CD4-positive, alpha-beta T cell treated with Interleukin-15 for 1 hour (primary cell): ENCODE data around the gene COX19.
"Not testable (repeated sequence)": the region's sequence is repeated elsewhere in the genome, so short reads cannot be mapped to it uniquely, and the experiment has no call there.

ENCODE experiments used
- DNase-seq: peaks from one replicate; pipeline ENCODE4 v3.0.0-alpha.2; 2020

Gene COX19

DNA sequence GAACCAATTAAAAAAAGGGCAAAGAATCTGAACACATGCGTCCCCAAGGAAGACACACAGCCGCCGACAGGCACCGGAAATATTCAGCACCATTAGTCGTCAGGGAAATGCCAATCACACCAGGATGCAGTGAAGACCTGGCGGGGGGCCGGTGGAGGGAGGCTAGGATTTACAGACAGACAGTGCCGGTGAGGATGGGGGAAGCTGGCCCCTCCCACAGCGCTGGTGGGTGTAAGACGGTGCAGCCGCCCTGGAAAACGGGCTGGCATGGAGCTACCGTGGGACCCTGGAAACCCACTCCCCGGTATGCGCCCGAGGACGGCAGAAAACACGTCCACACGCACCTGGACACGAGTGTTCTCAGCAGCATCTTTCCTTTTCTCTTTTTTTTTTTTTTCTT, 16.1 kb downstream of the COX19 start:
- no peak for DNase-seq

DNA sequence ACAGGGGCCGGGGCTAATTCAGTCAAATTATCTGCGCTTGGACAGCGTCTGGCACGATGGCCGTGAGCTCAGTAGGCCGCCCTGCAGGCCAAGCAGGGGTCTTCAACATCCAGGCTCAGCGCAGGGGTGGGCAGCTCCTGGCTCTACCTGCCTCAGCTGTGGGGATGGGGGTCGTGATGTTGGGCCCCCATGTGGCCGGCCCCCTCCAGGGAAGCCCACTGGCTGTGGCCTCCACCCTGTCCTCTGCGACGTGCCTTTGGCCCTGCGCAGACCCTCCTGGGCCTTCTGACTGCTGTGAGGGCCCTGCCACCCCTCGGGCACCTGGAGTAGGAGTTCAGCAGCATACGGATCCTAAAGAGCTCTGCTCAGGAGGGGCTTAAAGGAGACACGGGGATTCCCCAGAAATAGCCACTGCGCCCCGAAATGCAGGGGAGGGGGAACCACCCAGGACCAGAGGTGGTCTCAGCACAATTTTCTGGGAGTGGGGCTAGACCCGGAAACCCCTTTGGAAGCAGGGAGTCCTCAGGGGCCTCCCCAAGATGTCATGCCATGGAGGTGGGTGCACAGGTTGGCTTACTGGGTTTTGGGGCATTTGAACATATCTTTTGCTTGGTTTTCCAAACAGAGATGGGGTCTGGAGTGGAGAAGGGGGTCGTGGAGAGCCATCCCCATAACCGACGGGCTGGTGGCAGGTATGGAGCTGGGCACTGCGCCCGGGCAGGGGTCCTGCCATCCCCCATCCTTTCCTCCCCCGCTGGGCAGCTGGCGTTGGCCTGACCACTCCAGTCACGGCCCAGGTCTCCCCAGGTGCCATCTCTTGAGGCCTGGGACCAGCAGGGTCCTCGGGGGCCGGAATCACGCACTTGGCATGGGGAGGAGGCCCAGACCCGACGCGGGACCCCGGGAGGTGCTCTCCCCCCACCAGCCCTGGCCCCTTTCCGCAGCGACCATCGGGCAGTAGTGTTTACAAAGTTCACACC, 16.8 kb downstream of the COX19 start:
- DNase-seq = no peak

DNA sequence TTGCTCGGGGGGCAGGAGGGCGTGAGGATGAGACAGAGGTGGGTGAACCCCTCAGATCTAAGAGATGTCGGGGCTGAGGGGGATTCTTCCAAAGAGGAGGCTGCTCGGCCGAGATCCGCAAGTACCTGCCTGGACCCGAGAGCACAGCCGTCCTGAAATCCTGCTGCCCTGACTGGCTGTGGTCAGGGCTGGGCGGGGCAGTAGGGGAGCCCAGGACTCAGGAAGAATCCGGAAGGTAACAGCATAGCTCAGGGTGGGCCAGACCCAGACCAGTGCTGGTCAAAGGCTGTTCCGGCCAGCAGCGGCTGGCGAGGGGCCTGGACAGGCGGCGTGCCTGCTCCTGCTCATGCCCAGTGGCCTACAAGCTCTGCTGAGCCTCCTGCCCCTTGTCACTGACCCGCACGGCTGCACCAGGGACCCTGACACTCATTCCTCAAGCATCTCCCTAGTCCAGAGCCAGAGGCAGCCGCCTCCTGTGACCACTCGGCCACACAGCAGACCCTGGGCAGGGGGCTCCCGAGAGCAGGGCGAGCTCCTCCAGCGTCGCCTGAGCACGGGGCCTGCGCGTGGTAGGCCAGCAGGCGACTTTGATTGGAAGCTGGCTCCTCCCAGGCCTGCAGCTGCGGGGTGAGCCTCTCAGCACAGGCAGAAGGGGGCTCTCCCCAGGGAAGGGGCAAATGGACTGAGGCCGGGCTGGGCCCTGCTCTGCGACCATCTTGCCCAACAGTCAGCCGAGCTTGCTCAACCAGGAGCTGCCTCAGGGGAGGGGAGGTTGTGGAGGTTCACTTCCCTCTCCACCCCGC, 17.7 kb downstream of the COX19 start:
- peak; percentile 60 for DNase-seq

DNA sequence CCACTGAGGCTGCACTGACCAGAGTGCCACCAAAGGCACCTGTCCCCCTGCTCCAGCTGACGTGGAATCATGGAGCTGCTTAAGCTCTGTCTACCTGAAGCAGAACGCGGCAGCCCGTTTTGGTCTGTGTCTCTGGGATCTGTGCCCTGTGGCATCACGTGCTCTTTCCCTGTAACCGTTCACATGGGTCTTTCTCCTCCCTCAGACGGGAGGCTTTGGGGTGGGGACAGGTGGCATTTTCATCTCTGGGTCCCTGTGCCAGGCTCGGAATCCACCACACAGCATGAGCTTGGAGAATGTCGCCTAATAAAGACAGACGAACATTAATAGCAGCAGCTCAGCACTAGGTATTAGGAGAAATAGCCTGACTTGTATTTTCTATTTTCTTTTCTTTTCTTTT, 19.3 kb downstream of the COX19 start:
- no peak for DNase-seq

DNA sequence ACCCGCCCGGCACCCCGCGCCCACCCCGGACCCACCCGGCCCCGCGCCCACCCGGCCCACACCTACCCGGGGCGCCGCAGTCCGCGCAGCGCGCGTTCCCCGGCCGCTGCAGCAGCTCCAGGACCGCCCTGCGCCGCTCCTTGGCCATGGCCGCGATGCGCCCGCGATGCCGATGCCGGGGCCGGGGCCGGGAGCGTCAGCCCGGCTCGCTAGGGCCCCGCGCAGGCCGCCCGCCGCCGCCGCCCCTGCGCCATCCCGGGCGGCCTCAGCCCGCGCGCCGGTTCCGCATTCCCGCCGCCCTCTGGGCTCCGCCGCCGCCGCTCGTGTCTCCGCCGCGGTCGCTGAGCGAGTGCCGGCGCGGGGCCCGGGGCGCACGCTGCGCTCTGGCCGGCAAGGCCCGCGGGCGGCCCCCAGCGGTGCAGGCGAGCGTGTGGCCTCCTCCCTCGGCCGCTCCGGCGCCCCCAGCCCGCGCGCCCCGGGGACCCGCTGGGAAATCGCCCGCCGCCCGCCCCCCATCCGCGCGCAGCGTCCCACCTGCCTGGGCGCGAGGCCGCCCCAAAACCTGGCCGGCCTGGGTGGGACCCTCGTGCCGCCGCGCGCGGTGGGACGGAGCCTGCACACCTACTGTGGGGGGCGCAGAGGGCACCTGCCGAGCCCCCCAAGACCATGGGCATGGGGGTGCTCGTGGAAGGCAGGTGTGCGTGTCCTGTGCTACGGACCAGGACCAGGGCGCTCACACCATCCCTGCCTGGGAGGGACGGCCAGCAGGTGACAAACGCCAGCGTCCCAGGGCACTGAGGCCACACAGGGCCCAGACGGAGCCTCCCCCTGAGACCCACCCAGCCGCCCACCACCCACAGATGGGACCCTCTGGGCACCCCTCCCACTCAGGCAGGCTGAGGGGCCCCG, 20.8 kb downstream of the COX19 start, which contains the start of gene ADAP1:
Gene ADAP1, minus strand, starts transcription at position 351 of the 909 bp plus-strand sequence. Its CDS starts 203 bp downstream, at position 148.
- peak; percentile 70 for DNase-seq

DNA sequence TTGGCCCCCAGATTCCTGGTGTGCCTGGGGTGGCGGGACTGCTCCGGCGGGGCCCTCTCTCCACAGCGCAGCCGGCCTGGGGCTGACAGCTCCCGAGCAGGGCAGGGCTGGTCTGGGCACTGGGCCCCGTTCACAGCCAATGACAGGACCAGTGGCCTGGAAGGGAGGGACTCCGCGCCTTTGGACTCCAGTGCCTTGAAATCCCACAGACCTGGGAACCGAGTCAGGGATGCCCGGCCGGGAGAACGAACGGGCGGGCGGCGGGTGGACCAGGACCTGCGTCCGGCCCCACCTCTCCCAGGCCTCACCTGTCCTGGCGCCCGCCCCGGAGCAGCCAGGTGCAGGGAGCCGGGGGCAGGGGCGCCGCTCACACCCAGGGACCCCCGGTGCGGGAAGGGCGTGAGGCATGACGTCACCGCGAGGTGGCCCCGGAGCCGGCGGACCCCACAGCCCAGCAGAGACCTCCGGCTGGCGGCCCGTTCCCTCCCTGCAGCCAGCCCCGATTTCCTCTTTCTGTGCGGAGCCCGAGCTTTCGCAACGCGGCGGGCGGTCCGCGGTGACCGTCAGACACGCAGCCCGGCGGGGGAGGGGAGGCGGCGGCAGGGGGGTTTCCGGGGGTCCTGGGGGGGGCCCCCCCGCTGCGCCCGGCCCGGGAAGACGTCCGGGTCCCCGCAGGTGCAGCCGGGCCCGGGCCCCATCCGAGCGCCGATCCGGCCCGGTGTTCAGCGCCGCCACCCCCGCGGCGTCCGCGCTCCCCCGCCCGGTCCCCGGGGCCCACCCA, 21.6 kb downstream of the COX19 start:
- DNase-seq = peak; percentile 66

DNA sequence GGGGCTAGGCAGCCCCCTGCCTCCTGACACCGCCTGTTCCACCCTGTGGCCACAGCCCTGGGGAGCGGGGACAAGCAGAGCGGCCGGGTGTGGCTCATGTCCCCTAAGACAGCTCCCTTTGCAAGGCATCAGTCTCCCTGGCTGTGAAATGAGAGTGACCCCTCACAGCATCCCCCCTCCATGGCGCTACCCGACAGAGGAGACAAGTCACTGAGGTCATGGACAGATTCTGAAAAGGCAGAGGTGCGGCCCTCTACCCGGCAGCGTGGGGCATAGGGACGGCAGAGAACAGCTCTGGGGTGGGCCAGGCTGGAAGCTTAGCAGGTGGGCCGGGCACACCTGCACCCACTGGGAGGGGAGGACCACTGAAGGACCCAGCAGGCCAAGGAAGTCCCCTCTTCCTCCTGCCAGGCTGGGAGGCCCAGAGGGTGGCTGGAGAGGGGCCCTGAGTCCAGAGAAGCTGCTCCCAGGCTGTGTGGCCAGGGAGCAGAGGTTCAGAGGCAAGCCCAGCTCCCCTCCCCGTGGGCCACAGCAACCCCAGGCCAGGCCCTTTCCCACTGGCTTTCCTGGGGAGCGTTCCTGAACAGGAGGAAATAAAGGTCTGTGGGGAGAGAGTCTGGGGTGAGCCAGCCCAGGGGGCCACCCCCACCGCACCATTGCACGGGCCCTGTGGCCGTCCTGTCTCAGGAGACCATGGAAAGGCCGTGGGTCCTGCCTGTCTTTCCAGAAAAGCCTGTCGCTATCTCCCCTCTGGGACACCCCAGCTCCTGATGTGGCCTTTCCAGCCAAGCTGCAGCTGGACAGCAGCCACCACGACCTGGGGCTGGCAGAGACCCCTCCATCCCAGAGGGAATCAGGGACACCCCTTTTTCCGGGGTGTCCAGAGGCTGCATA, 22.6 kb downstream of the COX19 start:
- DNase-seq = no peak

DNA sequence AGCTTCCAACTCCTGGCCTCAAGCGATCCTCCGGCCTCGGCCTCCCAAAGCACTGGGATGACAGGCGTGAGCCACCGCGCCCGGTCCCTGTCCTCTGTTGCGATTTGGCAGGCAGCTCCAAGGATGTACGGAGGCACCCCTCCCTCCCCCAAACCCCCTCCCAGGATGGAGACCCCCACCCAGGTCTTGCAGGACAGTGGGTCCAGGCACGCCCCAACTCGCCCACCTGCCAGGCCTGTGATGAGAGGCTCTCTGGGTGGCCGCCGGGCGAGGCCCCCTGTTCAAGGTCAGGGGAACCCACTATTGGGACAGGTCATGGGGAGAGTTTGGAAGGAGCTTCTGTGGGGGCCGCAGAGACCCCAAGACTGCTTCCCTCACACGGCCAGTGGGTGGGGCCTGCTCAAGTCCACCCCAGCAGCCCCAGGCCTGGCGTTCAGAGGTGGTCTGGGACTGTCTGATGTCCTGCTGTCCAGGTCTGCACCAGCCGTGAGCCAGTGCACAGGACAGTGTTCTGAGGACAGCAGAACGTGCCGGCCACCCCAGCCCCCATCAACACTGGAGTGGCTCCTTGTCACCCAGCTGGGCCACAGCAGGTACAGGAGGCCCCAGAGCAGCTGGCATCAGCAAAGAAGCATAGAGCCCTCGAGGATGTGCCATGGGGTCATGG, 23.3 kb downstream of the COX19 start:
- DNase-seq = no peak

DNA sequence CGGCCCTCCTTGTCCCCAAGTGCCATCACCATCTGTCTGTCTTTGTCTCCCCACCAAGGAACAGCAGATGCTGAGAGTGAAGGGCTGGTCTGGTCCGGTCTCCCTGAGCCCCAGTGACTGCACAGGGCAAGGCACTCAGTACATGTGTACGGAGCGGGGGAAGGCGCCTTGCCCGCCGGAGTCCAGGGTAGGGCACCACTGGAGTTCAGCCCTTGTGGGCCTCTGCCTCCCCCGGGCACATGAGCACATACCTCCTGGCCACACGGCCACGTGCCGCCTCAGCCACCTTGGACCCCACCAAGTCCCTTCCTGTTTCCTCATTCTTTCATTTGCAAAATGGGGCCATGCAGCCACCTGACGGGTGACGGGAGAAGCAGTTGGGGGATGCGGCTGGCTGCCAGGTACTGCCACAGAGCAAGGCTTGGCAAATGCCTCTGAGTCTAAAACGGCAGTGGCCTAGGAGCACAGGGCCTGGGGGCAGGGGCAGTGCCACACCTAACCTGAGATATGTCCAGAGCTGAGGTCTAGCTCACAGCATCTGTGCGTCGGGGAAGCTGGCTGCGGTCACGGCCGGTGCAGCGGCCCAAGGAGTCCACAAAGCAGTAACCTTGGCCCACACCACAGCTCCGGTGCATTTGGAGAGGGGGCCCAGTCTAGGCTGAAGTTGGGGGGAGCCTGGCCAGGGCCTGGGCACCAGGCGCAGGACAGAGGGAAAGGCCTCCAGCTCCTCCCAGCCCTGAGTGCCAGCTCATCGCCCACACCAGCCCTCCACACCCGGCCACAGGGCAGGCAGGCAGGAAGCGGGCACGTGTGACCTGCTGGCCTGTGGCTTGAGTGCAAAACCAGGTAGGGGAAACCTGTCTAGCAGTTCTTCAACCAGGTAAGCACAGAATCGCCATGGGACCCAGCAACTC, 26.1 kb downstream of the COX19 start:
- no peak for DNase-seq

DNA sequence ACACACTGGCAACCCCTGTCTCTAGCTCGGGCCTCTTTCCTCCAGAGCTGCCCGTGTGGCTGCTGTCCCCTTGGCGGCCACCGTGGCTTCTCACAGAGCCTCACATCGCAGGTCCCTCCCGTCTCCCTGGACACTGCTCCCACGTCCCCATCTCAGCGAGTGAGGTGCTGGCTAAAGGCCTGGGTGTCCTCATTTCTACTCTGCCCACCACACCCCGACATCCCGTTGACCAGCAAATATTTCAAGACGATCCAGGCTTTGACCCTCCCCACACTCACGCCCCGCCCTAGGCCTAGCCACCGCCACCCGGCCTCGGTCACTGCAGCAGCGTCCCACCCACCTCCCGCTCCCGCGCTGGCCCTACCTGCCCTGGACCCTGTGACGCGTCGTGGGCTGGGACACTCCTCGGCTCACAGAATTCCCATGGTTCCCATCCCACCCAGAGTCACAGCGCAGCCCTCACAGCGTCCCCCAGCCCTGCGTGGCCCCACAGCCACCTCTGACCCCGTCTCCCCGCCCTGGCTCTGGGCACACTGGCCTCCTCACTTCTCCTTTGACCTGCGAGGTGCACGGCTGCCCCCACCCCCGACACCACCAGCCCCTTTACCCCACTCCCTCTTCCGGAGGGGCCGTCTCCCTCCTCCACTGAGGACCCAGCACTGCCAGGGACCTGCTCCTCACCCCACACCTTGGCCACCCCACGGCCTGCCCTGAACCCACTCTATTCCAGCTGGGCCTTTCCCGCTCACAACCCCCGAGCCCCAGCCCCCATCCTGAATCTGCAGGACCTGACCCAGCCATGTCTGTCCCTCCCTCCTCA, 27.7 kb downstream of the COX19 start:
- no peak for DNase-seq

DNA sequence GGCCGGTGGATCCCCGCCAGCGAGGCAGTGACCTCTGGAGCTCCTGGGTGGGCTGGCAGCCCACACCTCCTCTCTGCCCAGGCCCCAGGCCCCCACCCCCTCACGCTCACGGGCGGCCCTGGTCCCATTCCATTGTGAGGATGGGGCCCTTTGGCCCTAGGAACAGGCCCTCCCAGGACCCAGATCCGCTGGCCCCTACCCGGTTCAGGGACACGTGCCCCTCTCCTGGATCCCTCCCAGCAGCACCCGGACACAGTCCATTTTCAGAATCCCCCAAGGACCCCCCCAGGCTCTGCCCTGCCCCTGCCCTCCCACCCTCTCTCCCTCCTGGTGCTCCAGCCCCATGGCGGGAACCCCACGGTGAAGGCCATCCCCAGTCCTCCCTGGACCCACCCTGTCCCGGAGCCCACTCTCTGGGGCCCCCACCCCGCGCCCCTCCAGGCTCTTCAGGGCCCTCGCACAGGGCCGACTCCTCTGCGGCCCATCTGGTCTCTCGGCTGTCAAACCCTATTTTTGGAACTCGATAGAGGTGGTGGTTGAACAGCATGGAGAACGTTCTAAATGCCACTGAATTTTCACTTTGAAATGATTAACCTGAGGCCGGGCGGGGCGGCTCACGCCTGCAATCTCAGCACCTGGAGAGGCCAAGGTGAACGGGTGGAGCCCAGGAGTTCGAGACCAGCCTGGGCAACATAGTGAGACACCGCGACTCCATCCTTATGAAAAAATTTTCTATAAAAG, 28.9 kb downstream of the COX19 start:
- DNase-seq = no peak

DNA sequence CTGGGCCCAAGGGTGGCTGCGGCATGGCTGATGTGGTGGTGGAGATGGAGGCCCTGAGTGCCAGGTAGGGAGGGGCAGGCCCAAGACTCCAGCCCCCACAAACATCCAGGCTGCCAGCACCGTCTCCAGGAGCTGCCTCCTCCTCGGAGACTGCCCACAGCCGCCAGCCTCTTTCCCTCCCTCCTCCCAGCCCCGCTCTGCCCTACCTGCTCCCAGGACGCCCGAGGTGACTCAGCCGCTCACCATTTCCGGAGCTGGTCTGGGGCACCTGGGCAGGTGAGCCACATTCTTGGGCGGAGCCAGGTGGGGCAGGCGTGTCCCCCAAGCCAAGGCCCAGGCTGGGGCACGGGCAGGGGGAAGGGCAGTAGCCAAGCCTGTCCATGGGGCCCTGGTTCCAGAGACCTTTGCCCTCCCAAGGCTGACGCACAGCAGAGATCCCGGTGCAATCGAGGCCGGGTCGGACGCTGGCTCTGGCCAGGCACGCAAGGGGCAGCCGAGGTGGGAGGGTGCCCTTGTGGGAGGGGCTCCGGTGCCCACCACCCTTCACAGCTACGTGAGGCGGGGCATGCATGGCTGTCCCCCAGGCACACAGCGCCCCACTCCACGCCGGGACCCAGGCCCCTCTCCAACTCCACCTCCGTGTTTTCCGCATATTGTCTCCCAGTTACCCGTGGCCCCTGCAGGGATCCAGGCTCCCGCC, 29.6 kb downstream of the COX19 start:
- DNase-seq = no peak

DNA sequence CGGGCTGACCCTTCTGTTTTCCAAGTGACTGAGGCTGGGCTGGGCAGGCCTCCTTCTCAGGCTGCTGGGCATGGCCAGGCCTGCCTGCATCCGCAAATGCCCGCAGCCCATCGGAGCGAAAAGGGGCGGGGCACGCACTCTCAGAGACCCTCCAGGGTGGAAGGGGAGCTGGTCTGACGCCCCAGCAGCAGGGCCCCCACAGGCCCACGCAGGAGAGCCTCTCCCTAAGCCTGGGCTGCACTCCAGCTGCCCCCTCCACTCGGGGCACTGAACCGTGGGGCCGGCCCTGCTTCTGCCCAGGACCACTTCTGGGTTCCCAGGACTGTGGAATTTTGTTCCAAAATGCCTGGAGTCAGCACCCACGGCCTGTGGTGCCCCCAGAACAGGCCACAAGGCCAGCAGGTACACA, 30.2 kb downstream of the COX19 start:
- no peak for DNase-seq

DNA sequence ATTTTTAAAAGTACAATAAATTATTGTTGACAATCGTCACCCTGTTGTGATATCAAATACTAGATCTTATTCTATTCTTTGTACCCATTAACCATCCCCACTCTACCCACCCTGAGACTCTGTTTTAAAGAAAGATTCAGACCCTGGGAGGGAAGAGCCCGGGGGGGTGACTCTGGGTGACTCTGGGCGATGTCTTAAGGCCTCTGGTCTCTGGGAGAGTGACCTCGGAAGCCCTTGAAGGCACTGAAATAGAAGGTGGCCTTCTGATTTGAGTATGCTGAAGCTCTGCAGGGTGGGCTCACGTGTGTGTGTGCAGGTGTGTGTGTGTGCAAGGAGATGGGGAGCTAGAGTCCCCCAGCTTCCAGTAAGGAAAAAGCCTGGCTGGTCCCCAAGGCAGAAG, 30.6 kb downstream of the COX19 start:
- peak; percentile 8 for DNase-seq

DNA sequence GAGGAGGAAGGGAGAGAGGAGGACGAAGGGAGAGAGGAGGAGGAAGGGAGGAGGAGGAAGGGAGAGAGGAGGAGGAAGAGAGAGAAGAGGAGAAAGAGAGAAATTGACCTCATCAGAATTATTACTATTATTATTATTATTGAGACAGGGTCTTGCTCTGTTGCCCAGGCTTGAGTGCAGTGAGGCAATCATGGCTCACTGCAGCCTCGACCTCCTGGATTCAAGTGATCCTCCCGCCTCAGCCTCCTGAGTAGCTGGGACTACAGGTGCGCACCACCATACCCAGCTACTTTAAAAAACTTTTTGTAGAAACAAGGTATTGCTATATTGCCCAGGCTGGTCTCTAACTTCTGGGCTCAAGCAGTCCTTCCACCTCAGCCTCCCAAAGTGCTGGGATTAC, 31.6 kb downstream of the COX19 start:
- not testable (repeated sequence) for DNase-seq

DNA sequence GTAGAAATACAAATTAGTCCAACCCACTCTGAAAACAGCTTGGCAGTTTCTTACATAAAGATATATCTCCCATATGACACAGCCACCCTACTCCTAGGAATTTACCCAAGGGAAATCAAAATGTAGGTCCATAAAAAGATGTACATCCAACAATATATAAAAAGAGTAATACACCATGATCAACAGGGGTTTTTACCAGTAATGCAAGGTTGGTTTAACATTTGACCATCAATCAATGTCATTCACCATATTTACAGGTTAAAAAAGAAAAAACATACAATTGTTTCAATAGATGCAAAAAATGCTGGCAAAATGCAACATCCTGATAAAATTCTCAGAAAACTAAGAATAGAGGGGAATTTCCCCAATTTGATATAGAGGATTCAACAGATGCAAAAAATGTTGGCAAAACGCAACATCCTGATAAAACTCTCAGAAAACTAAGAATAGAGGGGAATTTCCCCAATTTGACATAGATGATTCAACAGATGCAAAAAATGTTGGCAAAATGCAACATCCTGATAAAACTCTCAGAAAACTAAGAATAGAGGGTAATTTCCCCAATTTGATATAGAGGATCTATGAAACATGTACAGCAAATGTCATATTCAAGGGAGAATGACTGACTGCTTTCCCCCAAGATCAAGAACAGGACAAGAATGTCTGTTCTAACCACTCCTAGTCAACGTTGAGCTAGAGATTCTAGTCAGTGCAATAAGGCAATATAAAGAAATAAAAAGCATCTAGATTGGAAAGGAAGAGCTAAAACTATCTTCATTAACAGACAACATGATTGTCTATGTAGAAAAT, 34.5 kb downstream of the COX19 start:
- no peak for DNase-seq
